ENCODE measurements around the gene TSTD1. TPM values are rescaled to one million over a fixed set of nuclear protein-coding genes. Genes with fewer than 3 reads are reported as not detected.

The TSTD1 gene
- total and polyA plus RNA-seq, 2 of the 8 experiments (the other 6 are each of a cell fraction or from before 2014, with no cell fraction given) = 60.9 to 314 TPM

- Histone ChIP-seq H3K4me2 (ENCODE audit: insufficient read depth in 1 of 2, low read depth in 2 of 2, low read length in 2 of 2) (peak overlapping the region; percentile 80 to 92), H3K18ac (ENCODE audit: extremely low read depth, low read length) (no peak overlapping the region), H2AFZ (ENCODE audit: low read length) (no peak overlapping the region), H3K56ac (replicated peaks; ENCODE audit: insufficient read length, low read depth, low read length) (no peak overlapping the region), H4K91ac (replicated peaks; ENCODE audit: insufficient read length, low read length) (no peak overlapping the region), H2AK5ac (ENCODE audit: low read depth, low read length) (0 out of 2 replicates have a peak overlapping the region, but pooled peaks have one; percentile 56), H4K20me1 (replicated peaks in 1 of 2; ENCODE audit: control insufficient read depth in 1 of 2, insufficient read depth in 2 of 2, low read length in 2 of 2) (peaks cover 6 to 20% of the 10 kb centered on the region in 2 experiments), H3K23me2 (ENCODE audit: low read depth, low read length) (peaks cover 11% of the 10 kb centered on the region), H2BK20ac (ENCODE audit: low read length) (no peak overlapping the region), H3K4me3 (ENCODE audit: extremely low read depth in 1 of 4, insufficient read depth in 2 of 4, low read depth in 3 of 4, low read length in 4 of 4) (peak overlapping the region; percentile 4 to 96 (median 86); a peak in 6 of 8 replicates), H3K36me3 (ENCODE audit: control insufficient read depth in 2 of 4, insufficient read depth in 4 of 4, low read length in 3 of 4) (peaks cover 0 to 3% (median 0%) of the 10 kb centered on the region in 4 experiments; a peak in 1 of 8 replicates), H3K9me3 (ENCODE audit: insufficient read depth in 2 of 2, low read depth in 1 of 2, low read length in 1 of 2) (no peaks in the 10 kb centered on the region), H3K23ac (ENCODE audit: insufficient read length) (no peak overlapping the region), H2BK5ac (ENCODE audit: low read depth, low read length) (no peak overlapping the region), H3K27ac (ENCODE audit: low read depth, low read length) (no peak overlapping the region), H3K4ac (replicated peaks; ENCODE audit: insufficient read length, low read depth, low read length) (no peak overlapping the region), H3K27me3 (replicated peaks in 1 of 4; ENCODE audit: control insufficient read depth in 3 of 4, extremely low read depth in 1 of 4, insufficient read depth in 3 of 4, low read length in 3 of 4) (no peaks in the 10 kb centered on the region), H3K14ac (ENCODE audit: insufficient read length) (no peak overlapping the region), H2BK12ac (ENCODE audit: low read depth, low read length) (no peak overlapping the region), H2BK120ac (replicated peaks; ENCODE audit: low read depth, low read length) (no peak overlapping the region), H3K9ac (replicated peaks in 1 of 4; ENCODE audit: extremely low read depth in 1 of 4, low read depth in 3 of 4, low read length in 3 of 4) (no peak overlapping the region; a peak in 1 of 7 replicates), H3K4me1 (replicated peaks in 1 of 4; ENCODE audit: control insufficient read depth in 3 of 4, insufficient read depth in 4 of 4, low read length in 3 of 4) (peaks cover 12 to 24% (median 17%) of the 10 kb centered on the region in 4 experiments), H4K5ac (ENCODE audit: insufficient read length, low read depth, low read length) (peak overlapping the region; percentile 51), H3K79me2 (ENCODE audit: control insufficient read depth in 1 of 2, insufficient read depth in 2 of 2, low read length in 2 of 2) (peaks cover 31 to 63% of the 10 kb centered on the region in 2 experiments), H2BK15ac (ENCODE audit: low read length) (no peak overlapping the region), H3K79me1 (ENCODE audit: low read depth, low read length) (peaks cover 10% of the 10 kb centered on the region), H4K8ac (ENCODE audit: extremely low read depth, insufficient read depth, low read length) (no peak overlapping the region)
- DNase-seq (ENCODE audit: low read depth in 1 of 2, low spot score in 2 of 2) (no peak), FAIRE-seq (no peak)
- ChIA-PET CTCF (ENCODE audit: partially characterized antibody) (interaction anchor here (0.8 to 2.2 kb wide), 7 partner anchors 14 to 79 kb away, joined by 3 to 12 read pairs (median 7); partner anchors contain the start of gene KLHDC9), POLR2A (ENCODE audit: partially characterized antibody) (interaction anchor here (0.7 to 2.1 kb wide), 9 partner anchors 8 to 149 kb away, joined by 3 to 14 read pairs (median 3); partner anchors contain the start of genes NIT1, PFDN2, TSTD1 and USF1)
- WGBS, 2 experiments (ENCODE audit: extremely low coverage in 1 of 2, insufficient coverage in 1 of 2, insufficient read length in 1 of 2, insufficient replicate concordance in 2 of 2, low coverage in 1 of 2, low lambda C conversion rate in 2 of 2, missing lambda C conversion rate in 1 of 2) = 47% methylated on average over 1 of the region's 1 CpG; no CpG with 5 or more reads in 1 of the 2 experiments
- TF ChIP-seq HDAC2 (IDR thresholded peaks at IDR 0.05; ENCODE audit: borderline replicate concordance in 1 of 2, low read depth in 2 of 2, low read length in 2 of 2) (no peak), KDM4A (IDR thresholded peaks at IDR 0.05; ENCODE audit: low read depth, low read length, severe bottlenecking) (no peak), CTBP2 (IDR thresholded peaks at IDR 0.05; ENCODE audit: borderline replicate concordance, insufficient read depth, insufficient read length, low read length) (no peak), KDM1A (IDR thresholded peaks at IDR 0.05; ENCODE audit: borderline replicate concordance, low read length) (no peak), SP1 (IDR thresholded peaks at IDR 0.05; ENCODE audit: low read depth, low read length) (no peak), TCF12 (IDR thresholded peaks at IDR 0.05; ENCODE audit: low read depth, low read length) (no peak), EGR1 (IDR thresholded peaks at IDR 0.05; ENCODE audit: borderline replicate concordance, low read depth, low read length) (no peak), SRF (IDR thresholded peaks at IDR 0.05; ENCODE audit: low read depth, low read length) (no peak), USF2 (IDR thresholded peaks at IDR 0.05; ENCODE audit: low read length) (no peak), NANOG (IDR thresholded peaks at IDR 0.05; ENCODE audit: insufficient read depth, low read depth, low read length, poor library complexity, severe bottlenecking) (no peak), ATF3 (IDR thresholded peaks at IDR 0.05; ENCODE audit: insufficient read depth, low read depth, low read length) (no peak)
Measured at GRCh38 chr1:161018631-161018930, 20.2 kb downstream of the TSTD1 start.

All from H1 (cell line).